H1 (cell line): Measurements from ENCODE around the gene CCDC136. TPM values are rescaled to one million over a fixed set of nuclear protein-coding genes. Genes with fewer than 3 reads are reported as not detected.

ENCODE experiments used
- CTCF ChIA-PET: fragments of 300-600 bp; sonication (Branson Sonifier 250); formaldehyde crosslinking; loops from one replicate; lab custom pipeline; 2021; ENCODE audit not compliant: partially characterized antibody; lab: Charles Lee
- POLR2A ChIA-PET: fragments of 300-600 bp; sonication (Branson Sonifier 250); formaldehyde crosslinking; loops from one replicate; lab custom pipeline; 2021; ENCODE audit warnings: inconsistent platforms; ENCODE audit not compliant: partially characterized antibody; lab: Charles Lee
- DNase-seq, 2 experiments: peaks; one replicate each; pipeline versions ENCODE4 v3.0.0 to v3.0.0-alpha.2; 2010 to 2022; ENCODE audit warnings: low spot score in 2 of 2, low read depth in 1 of 2, mixed read lengths in 1 of 2
- FAIRE-seq: peaks from 2 replicates; lab custom pipeline; 2011; peaks lifted over from hg19 to GRCh38; lab: Jason Lieb, UNC
- H2AFZ ChIP-seq: 2 replicates; pipeline ENCODE4 v1.8.1; 2012; ENCODE audit warnings: low read length, inconsistent platforms
- H2AK5ac ChIP-seq: 2 replicates; pipeline ENCODE4 v1.6.1; 2013; ENCODE audit warnings: low read depth, low read length
- H2BK120ac ChIP-seq: replicated peaks from 2 replicates; pipeline ENCODE3; 2013; ENCODE audit warnings: low read depth, low read length, inconsistent platforms
- H2BK12ac ChIP-seq: 2 replicates; pipeline ENCODE4 v1.6.1; 2013; ENCODE audit warnings: low read depth, low read length
- H2BK15ac ChIP-seq: 2 replicates; pipeline ENCODE4 v1.6.1; 2013; ENCODE audit warnings: low read length
- H2BK20ac ChIP-seq: 2 replicates; pipeline ENCODE4 v1.6.1; 2013; ENCODE audit warnings: low read length
- H2BK5ac ChIP-seq: 2 replicates; pipeline ENCODE4 v1.6.1; 2013; ENCODE audit warnings: low read depth, low read length
- H3K14ac ChIP-seq: 2 replicates; pipeline ENCODE4 v1.6.1; 2013; ENCODE audit warnings: inconsistent platforms; ENCODE audit not compliant: insufficient read length
- H3K18ac ChIP-seq: 2 replicates; pipeline ENCODE4 v1.6.1; 2013; ENCODE audit warnings: low read length; ENCODE audit errors: extremely low read depth
- H3K23ac ChIP-seq: 2 replicates; pipeline ENCODE4 v1.6.1; 2013; ENCODE audit warnings: inconsistent platforms; ENCODE audit not compliant: insufficient read length
- H3K23me2 ChIP-seq: 2 replicates; pipeline ENCODE4 v1.6.1; 2013; ENCODE audit warnings: low read depth, low read length
- H3K27ac ChIP-seq: 2 replicates; pipeline ENCODE4 v1.6.1; 2011; ENCODE audit warnings: low read depth, low read length, inconsistent platforms
- H3K27me3 ChIP-seq, 4 experiments: replicated peaks in 1 of 4; 1 replicate in 1 of 4; 2 replicates in 3 of 4; pipeline versions ENCODE4 v1.6.1 to v1.8.1; 2011 to 2013; ENCODE audit warnings: low read length in 3 of 4, mild to moderate bottlenecking in 3 of 4, inconsistent platforms in 2 of 4, mixed read lengths in 2 of 4, moderate library complexity in 1 of 4; ENCODE audit not compliant: control insufficient read depth in 3 of 4, insufficient read depth in 3 of 4; ENCODE audit errors: extremely low read depth in 1 of 4
- H3K36me3 ChIP-seq, 4 experiments: 2 replicates each; pipeline versions ENCODE4 v1.6.1 to v1.8.1; 2011 to 2013; ENCODE audit warnings: mild to moderate bottlenecking in 4 of 4, low read length in 3 of 4, moderate library complexity in 2 of 4, control low read depth in 1 of 4, inconsistent platforms in 1 of 4; ENCODE audit not compliant: insufficient read depth in 4 of 4, control insufficient read depth in 2 of 4
- H3K4ac ChIP-seq: replicated peaks from 2 replicates; pipeline ENCODE3; 2013; ENCODE audit warnings: low read length, low read depth, mixed read lengths, inconsistent platforms; ENCODE audit not compliant: insufficient read length
- H3K4me1 ChIP-seq, 4 experiments: replicated peaks in 1 of 4; 1 replicate in 1 of 4; 2 replicates in 3 of 4; pipeline versions ENCODE4 v1.6.1 to v1.8.1; 2011 to 2013; ENCODE audit warnings: low read length in 3 of 4, inconsistent platforms in 2 of 4, mixed read lengths in 1 of 4; ENCODE audit not compliant: insufficient read depth in 4 of 4, control insufficient read depth in 3 of 4
- H3K4me2 ChIP-seq, 2 experiments: 2 replicates each; pipeline versions ENCODE4 v1.6.1 to v1.8.1; 2011 to 2013; ENCODE audit warnings: low read depth in 2 of 2, low read length in 2 of 2, control low read depth in 1 of 2, inconsistent platforms in 1 of 2, mild to moderate bottlenecking in 1 of 2; ENCODE audit not compliant: insufficient read depth in 1 of 2
- H3K4me3 ChIP-seq, 4 experiments: fragments of 200-600, 300-600 bp in 1 of 4; sonication (generic), shearing (Covaris generic), sonication (Bioruptor Twin) in 1 of 4; 2 replicates each; pipeline versions ENCODE4 v1.5.1 to v1.8.1; 2011 to 2016; ENCODE audit warnings: low read length in 4 of 4, low read depth in 3 of 4, control low read depth in 2 of 4, inconsistent platforms in 2 of 4, mild to moderate bottlenecking in 2 of 4, mixed read lengths in 1 of 4, moderate library complexity in 1 of 4; ENCODE audit not compliant: insufficient read depth in 2 of 4; ENCODE audit errors: extremely low read depth in 1 of 4
- H3K56ac ChIP-seq: replicated peaks from 2 replicates; pipeline ENCODE3; 2013; ENCODE audit warnings: low read depth, mild to moderate bottlenecking, mixed read lengths, low read length, inconsistent platforms; ENCODE audit not compliant: insufficient read length
- H3K79me1 ChIP-seq: 2 replicates; pipeline ENCODE4 v1.6.1; 2013; ENCODE audit warnings: low read depth, low read length, control low read depth
- H3K79me2 ChIP-seq, 2 experiments: 2 replicates each; pipeline versions ENCODE4 v1.6.1 to v1.8.1; 2012 to 2013; ENCODE audit warnings: low read length in 2 of 2, mild to moderate bottlenecking in 2 of 2, inconsistent platforms in 1 of 2; ENCODE audit not compliant: insufficient read depth in 2 of 2, control insufficient read depth in 1 of 2
- H3K9ac ChIP-seq, 4 experiments: replicated peaks in 1 of 4; 1 replicate in 1 of 4; 2 replicates in 3 of 4; pipeline versions ENCODE4 v1.6.1 to v1.8.1; 2011 to 2013; ENCODE audit warnings: low read depth in 3 of 4, low read length in 3 of 4, control low read depth in 2 of 4, mild to moderate bottlenecking in 2 of 4, moderate library complexity in 2 of 4, inconsistent platforms in 1 of 4; ENCODE audit errors: extremely low read depth in 1 of 4
- H3K9me3 ChIP-seq, 2 experiments: 2 replicates each; pipeline versions ENCODE4 v1.6.1 to v1.8.1; 2012 to 2013; ENCODE audit warnings: mild to moderate bottlenecking in 2 of 2, moderate library complexity in 2 of 2, control low read depth in 1 of 2, inconsistent platforms in 1 of 2, low read depth in 1 of 2, low read length in 1 of 2, mixed read lengths in 1 of 2; ENCODE audit not compliant: insufficient read depth in 2 of 2
- H4K20me1 ChIP-seq, 2 experiments: replicated peaks in 1 of 2; 2 replicates each; pipeline versions ENCODE3 to v1.8.1; 2011 to 2013; ENCODE audit warnings: inconsistent platforms in 2 of 2, low read length in 2 of 2, mild to moderate bottlenecking in 1 of 2; ENCODE audit not compliant: insufficient read depth in 2 of 2, control insufficient read depth in 1 of 2
- H4K5ac ChIP-seq: 2 replicates; pipeline ENCODE4 v1.6.1; 2013; ENCODE audit warnings: low read length, low read depth, mixed read lengths, inconsistent platforms; ENCODE audit not compliant: insufficient read length
- H4K8ac ChIP-seq: 2 replicates; pipeline ENCODE4 v1.8.0; 2013; ENCODE audit warnings: mild to moderate bottlenecking, moderate library complexity, low read length, inconsistent platforms; ENCODE audit not compliant: insufficient read depth; ENCODE audit errors: extremely low read depth
- H4K91ac ChIP-seq: replicated peaks from 2 replicates; pipeline ENCODE3; 2013; ENCODE audit warnings: low read length, mixed read lengths, inconsistent platforms; ENCODE audit not compliant: insufficient read length
- GABPA ChIP-seq: IDR thresholded peaks from 2 replicates; pipeline ENCODE4 v1.6.1; 2011; ENCODE audit warnings: mild to moderate bottlenecking, low read length, moderate library complexity, borderline replicate concordance; ENCODE audit not compliant: insufficient read depth
- POU5F1 ChIP-seq: IDR thresholded peaks from 2 replicates; pipeline ENCODE4 v1.6.1; 2011; ENCODE audit warnings: low read depth, mild to moderate bottlenecking, low read length, moderate library complexity
- WGBS, 2 experiments: shearing (Covaris generic) in 1 of 2; methylation state at CpG; one replicate each; pipeline versions ENCODE4 v1.1.6 to v1.1.7; 2013 to 2015; ENCODE audit warnings: low lambda C conversion rate in 2 of 2, mixed read lengths in 2 of 2, inconsistent platforms in 1 of 2, low coverage in 1 of 2, missing lambda C conversion rate in 1 of 2; ENCODE audit not compliant: insufficient replicate concordance in 2 of 2, insufficient coverage in 1 of 2, insufficient read length in 1 of 2; ENCODE audit errors: extremely low coverage in 1 of 2, missing lambda C conversion rate in 1 of 2; 5-methylcytosine and 5-hydroxymethylcytosine counted together
- polyA plus RNA-seq, 7 experiments: library from polyadenylated mRNA; depleted of rRNA in 3 of 7; stranded (reverse) in 5 of 7; unstranded in 2 of 7; fragments of >200 nt in 5 of 7; fragments of 200-250 nt in 2 of 7; gene quantifications; 1 replicate in 5 of 7; 2 replicates in 1 of 7; 4 replicates in 1 of 7; pipeline versions ENCODE4 v1.2.1 to v1.2.3, GENCODE V29; 2011 to 2013; ENCODE audit warnings: missing spikeins in 2 of 7, mixed read lengths in 2 of 7
- total RNA-seq: library from RNA; stranded (reverse); fragmentation: NEBNext Ultra II Directional; extraction: Animal tissue kit (Norgen Biotek cat#: 25700); gene quantifications from 2 replicates; pipeline ENCODE4 v1.2.1, GENCODE V29; 2021

The CCDC136 gene
- total and polyA plus RNA-seq, 2 of the 8 experiments (the other 6 are each of a cell fraction or from before 2014, with no cell fraction given): 35.6 to 47.7 TPM

GRCh38 chr7:128829391-128830166 lies 37.8 kb downstream of the CCDC136 start:
- no peak overlapping the region for H2AFZ ChIP-seq
- no peak overlapping the region for H3K14ac ChIP-seq
- TF ChIP-seq POU5F1 (no peak), GABPA (no peak)
- no peaks in the 10 kb centered on the region for H4K20me1 ChIP-seq
- H3K27ac ChIP-seq: no peak overlapping the region
- FAIRE-seq (no peak), DNase-seq (no peak)
- peaks cover 24% of the 10 kb centered on the region for H3K23me2 ChIP-seq
- H3K79me1 ChIP-seq: no peaks in the 10 kb centered on the region
- H2AK5ac ChIP-seq: no peak overlapping the region
- WGBS, 2 experiments: 49% methylated on average over 11 of the region's 13 CpGs; no CpG with 5 or more reads in 1 of the 2 experiments
- no peaks in the 10 kb centered on the region for H3K9me3 ChIP-seq
- peaks cover 3 to 53% (median 30%) of the 10 kb centered on the region in 4 experiments for H3K4me1 ChIP-seq
- H4K5ac ChIP-seq: no peak overlapping the region
- peak overlapping the region; percentile 93; the same call in 1 of the 2 replicates for H2BK20ac ChIP-seq
- no peak overlapping the region; the same call in 1 of the 2 replicates for H3K18ac ChIP-seq
- H2BK12ac ChIP-seq: peak overlapping the region; percentile 39; the same call in 1 of the 2 replicates
- H3K79me2 ChIP-seq: no peaks in the 10 kb centered on the region
- H3K36me3 ChIP-seq: no peaks in the 10 kb centered on the region
- no peak overlapping the region for H3K4ac ChIP-seq
- no peak overlapping the region for H3K9ac ChIP-seq
- peak overlapping the region; percentile 81; the same call in 1 of the 2 replicates for H2BK15ac ChIP-seq
- no peak overlapping the region for H2BK5ac ChIP-seq
- ChIA-PET POLR2A (interaction anchor here (2.2 kb wide), 1 partner anchor 28 kb away, joined by 6 read pairs; no protein-coding TSS in a partner anchor), CTCF (interaction anchor here (0.7 to 3.2 kb wide), 7 partner anchors 11 to 370 kb away, joined by 3 to 12 read pairs (median 4); partner anchors contain the start of gene ATP6V1F)
- no peak overlapping the region for H3K23ac ChIP-seq
- H3K4me2 ChIP-seq: peak overlapping the region; percentile 62 to 99
- no peak overlapping the region for H4K91ac ChIP-seq
- no peak overlapping the region for H2BK120ac ChIP-seq
- peak overlapping the region in 3 of 4 experiments; percentile 34 to 66 (median 63); a peak in 7 of 8 replicates for H3K4me3 ChIP-seq
- peaks cover 8 to 27% (median 27%) of the 10 kb centered on the region in 4 experiments; a peak in 6 of 7 replicates for H3K27me3 ChIP-seq
- no peak overlapping the region for H4K8ac ChIP-seq
- no peak overlapping the region for H3K56ac ChIP-seq
